Amniotic epithelial cell (primary cell): ENCODE data around the gene FJX1.

Source experiments
- DNase-seq: peaks from one replicate; pipeline ENCODE4 v3.0.0-alpha.2; 2010; ENCODE audit warnings: low read depth

Gene FJX1, protein sequence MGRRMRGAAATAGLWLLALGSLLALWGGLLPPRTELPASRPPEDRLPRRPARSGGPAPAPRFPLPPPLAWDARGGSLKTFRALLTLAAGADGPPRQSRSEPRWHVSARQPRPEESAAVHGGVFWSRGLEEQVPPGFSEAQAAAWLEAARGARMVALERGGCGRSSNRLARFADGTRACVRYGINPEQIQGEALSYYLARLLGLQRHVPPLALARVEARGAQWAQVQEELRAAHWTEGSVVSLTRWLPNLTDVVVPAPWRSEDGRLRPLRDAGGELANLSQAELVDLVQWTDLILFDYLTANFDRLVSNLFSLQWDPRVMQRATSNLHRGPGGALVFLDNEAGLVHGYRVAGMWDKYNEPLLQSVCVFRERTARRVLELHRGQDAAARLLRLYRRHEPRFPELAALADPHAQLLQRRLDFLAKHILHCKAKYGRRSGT

DNA sequence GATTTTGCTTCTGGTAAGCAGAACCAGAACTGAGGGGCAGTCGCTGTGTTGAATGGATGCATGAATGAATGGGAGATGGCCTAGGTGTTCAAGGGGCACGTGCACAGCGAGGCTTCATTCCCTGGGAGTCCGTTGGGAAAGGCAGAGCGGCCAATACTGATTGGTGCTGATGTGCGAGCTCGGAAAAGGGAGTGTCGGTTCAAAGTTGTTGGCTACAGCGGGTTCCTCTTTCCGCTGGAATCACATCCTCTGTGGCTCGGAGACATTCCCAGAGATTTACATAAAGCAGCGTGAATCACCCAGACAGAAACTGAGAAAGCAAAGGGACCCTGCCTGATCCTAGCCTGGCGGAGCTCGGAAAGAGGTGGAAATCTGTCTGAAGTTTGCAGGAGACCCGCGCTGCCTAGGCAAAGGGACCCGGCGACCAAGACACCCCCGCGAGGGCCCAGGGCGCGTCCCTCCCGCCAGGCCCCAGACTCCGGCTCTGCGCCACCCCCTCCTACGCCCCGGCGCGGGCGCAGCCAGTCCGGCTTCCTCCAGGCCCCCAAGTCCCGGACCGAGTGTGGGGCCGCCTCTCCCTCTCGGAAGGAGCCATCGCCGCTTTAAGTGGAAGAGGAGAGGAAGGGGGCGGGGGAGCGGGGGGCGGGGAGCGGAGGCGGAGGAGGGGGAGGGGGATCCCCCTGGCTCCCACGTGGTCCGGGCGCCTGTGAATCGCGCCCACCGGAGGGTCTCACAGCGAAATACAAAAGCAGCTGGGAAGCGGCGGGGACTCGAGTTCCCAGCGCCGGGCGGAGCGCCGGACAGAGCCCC, at the start of gene FJX1:
Gene FJX1, plus strand, starts transcription at position 774 of the 810 bp plus-strand sequence. CDS start 177 bp downstream, outside the sequence.
- DNase-seq: peak; percentile 92

- no peak for DNase-seq
These were observed 46.6 kb upstream of the FJX1 start for GRCh38 chr11:35571696-35572095.

DNA sequence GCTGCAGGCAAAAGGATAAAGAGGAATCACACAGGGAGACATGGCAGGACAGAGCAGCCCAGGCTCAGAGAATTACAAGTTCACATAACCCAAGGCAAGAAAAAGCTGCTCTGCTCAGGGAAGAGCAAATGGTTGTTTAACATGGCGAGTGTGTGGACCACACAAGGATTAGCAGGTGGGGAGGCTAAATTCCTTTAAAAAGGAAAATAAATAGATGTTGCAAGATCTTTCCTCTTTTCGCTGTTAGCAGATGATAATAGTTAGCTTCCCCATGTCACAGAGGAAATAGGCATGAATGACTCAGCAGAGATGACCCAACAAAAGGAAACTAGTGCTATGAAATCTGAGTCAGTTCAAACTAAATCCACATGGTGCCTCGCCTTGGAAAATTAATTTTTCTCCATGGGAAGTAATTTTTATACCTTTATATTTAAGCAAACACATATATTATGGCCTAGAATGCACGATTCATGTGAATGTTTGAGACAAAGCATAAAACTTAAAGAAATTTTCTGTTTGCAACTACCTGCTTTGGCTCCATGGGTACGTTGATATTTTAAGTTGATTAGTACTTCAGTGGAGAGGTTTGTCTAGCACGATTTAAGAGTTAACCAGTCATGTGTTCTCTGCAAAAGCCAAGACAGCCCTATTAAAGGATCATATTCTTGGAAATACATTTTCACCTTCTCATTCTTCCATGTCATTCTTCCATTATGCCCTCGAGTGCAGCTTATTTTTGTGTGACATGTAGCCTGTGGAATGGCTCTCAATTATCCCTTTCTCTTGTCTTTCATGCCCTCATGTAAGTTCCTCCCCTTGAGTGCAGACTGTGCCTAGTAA, 38.5 kb upstream of the FJX1 start:
- DNase-seq: peak; percentile 92

DNA sequence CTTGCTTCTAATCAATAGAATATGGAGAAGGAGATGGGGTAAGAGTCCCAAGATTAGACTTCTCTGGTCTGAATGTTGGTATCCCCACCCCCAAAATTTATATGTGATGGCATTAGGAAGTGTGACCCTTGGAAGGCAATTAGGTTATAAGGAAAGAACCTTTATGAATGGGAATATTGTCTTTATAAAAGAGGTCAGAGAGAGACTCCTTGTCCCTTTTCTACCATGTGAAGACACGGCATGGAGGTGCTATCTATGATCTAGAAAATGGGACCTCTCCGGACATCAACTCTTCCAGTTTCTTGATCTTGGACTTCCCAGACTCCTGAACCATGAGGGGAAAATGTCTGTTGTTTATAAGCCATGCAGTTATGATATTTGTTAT, 37.9 kb upstream of the FJX1 start:
- no peak for DNase-seq

DNA sequence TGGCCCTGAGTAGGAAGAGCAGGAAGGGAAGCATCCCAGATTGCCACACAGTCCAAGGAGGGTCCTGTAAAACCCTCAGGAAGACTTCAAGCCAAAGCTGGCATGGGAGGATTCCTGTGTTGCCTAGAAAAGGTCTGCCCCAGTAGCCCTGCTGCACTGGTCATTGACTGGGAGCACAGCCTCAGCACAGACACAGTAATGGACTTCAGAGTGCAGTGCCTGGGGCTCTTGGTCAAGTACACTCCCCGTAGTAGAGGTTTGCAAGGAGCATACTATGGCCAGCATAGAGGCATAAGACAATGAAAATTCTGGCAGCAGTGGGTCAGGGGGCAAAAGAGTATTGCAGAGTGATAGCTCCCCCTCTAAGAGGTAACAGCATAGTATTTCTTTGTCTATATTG, 36.2 kb upstream of the FJX1 start:
- DNase-seq: no peak

GRCh38 chr11:35583126-35583525, 35.1 kb upstream of the FJX1 start:
- DNase-seq: no peak

DNA sequence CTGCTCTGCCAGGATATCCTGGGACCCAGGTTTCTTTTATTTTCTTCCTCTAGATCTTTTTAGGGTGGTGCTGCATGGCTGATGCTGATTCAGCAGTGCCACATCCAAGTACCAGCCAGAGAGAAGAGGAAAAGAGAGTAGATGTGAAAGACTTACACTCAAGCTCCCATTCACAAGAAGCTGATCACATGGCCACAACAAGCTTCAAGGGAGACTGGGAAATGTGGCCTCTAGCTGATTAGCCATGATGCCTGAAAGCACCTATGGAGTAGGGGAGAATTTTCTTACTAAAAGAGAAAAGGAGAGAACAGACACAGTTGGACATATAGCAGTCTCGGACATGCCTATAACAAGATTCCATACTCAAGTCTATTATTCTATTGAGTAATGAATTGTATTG, 34.4 kb upstream of the FJX1 start:
- DNase-seq: no peak

- DNase-seq: peak; percentile 67
These were observed 33.9 kb upstream of the FJX1 start for GRCh38 chr11:35584321-35584720.

DNA sequence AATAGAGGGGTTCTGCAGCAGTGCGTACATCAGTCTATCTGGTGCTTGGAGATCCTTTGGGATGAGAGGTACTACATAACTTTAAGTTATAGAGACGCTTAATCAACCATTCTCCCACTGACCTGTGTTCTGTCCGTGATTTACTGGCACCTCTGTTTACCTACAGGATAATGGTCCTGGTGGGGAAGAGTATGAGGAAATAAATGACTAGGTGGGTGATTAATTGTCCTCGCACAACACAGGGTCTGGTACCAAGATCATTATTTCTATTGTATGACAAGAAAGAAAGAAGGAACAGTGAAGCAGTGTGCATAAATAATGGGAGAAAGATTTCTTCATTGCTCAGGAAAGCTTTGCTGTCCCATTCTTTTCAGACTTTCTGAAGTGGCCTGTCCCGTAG, 32.8 kb upstream of the FJX1 start:
- no peak for DNase-seq

DNA sequence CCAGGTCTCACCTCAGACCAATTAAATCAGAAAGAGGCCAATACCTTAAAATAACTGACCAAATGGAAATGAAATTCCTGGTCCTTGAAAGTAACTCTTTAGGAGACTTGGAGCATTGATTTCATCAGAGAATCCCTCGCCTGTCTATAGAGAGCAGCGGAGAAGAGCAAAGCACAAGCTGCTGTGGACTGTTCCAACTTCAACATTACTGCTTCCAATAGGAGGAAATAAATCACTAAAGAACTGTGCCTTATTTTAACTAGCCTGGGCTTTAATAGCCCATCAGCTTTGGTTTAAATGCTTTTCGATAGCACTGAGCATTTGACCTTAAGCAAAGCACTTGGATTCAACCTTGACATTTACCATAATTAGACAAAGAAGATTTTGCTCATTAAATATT, 32.0 kb upstream of the FJX1 start:
- no peak for DNase-seq

DNA sequence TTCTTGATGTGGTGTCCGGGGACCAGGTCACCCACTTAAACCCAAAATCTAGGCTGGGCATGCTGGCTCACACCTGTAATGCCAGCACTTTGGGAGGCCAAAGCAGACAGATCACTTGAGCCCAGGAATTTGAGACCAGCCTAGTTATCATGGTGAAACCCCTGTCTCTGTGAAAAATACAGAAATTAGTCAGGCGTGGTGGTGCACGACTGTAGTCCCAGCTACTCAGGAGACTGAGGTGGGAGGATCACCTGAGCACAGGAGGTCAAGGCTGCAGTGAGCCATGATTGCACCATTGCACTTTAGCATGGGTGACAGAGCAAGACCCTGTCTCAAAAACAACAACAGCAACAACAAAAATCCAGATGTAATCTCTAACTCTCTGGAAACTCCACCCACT, 30.3 kb upstream of the FJX1 start:
- DNase-seq: no peak

DNA sequence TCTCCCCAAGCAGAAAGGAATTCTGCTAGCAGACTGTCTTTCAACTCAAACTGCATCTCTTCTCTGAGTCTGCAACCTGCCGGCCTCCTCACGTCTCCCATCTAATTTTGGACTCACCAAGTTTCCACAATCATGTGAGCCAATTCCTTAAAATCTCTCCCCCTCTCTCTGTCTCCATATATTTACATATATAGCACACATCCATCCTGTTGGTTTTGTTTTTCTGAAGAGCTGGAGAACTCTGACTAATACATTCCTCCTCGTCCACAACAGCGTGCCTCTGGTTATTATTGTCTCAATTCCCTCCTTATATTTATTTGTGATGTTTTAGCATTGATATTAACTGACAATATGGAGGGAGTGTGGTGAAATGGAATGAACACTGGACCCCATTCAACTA, 29.6 kb upstream of the FJX1 start:
- DNase-seq: peak; percentile 77

- no peak for DNase-seq
These were observed 29.0 kb upstream of the FJX1 start for GRCh38 chr11:35589281-35589680.

- DNase-seq: no peak
These were observed 27.8 kb upstream of the FJX1 start for GRCh38 chr11:35590412-35590811.

- DNase-seq: peak; percentile 93
These were observed 25.1 kb upstream of the FJX1 start for GRCh38 chr11:35593143-35593542.

DNA sequence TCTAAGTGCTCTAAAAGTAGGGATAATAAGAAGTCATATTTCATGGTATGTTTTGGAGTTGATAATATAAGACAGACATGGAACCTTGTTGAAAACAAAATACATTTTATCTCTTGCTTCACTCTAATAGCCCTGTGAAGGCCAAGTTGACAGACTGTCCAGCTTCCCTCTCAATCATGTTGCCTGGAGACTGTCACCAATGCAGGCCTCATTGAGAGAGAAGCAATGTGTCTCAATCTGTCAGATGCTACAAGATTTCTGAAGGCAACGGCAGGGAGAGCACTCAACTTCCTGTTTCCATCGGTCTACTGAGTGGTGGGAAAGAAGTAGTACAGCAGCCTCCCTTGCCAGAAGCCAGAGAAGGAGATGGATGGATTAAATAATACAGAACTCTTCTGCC, 23.6 kb upstream of the FJX1 start:
- DNase-seq: peak; percentile 26

GRCh38 chr11:35598254-35599125, 19.8 kb upstream of the FJX1 start:
- DNase-seq: no peak

GRCh38 chr11:35600331-35600838, 17.9 kb upstream of the FJX1 start:
- DNase-seq: no peak

DNA sequence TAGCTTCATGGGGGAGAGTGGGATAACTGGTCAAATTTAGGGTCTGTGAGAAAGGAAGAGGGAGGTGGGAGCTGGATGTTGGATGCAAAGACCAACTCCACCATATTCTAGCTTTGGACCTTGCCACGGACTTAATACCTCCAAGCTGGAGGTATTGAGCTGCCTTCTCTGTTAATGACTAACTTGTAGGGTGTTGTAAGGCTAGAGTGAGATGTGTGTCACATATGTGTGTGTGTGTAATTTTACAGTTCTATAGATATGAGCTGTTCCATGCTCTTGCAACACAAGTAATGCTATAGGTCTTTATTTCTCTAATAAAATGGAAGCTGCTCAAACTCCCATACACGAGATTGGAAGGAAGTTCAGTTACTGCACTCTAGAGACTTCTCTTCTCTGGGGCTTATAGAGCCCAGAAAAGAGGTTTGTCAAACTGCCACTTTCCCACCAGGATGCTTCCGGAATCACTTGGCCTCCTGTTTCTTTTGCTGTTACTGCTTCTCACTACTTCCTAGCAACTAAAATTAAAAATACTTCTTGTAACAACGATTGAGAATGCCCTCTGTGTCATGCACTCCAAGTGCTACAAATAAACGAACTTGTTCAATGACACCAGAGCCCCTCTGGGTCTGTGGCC, 16.0 kb upstream of the FJX1 start:
- no peak for DNase-seq

DNA sequence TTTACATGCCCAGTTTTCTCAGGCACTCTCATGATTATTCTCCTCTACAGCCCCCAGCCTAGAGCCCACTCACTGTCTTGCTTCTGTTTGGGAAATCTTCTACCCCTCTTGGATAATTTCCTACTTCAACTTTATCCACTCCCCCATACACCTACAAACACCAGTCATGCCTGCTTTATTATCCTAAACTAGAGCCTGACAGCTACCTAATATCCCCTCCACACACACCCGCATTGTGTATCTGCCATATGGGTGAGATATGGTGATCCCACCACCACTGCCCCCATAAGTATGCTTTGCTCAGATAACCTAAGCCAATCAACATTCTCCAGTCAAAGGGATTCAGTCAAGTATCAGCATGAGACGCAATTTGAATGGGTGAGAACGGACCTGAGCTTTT, 15.3 kb upstream of the FJX1 start:
- no peak for DNase-seq

DNA sequence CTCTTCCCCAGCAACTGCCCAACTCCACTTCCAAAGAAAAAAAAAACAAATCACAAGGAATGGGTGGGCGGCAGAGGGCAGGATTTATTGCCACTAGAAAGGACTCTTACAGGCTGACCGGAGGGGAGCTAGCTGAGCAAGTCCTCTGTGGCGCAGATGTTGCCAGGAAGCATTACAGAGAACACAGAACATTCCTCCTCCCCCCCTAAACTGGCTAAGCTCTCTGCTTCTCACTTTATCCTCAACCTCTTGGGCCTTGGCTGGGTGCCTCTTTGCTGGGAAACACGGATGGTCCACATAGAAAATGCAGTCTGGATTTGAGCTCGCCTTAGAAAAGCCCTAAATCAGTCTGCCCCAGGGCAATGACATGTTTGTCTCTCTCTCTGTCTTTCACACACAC, 12.6 kb upstream of the FJX1 start:
- DNase-seq: peak; percentile 53
